Measurements from ENCODE around the gene IRF1.

DNA sequence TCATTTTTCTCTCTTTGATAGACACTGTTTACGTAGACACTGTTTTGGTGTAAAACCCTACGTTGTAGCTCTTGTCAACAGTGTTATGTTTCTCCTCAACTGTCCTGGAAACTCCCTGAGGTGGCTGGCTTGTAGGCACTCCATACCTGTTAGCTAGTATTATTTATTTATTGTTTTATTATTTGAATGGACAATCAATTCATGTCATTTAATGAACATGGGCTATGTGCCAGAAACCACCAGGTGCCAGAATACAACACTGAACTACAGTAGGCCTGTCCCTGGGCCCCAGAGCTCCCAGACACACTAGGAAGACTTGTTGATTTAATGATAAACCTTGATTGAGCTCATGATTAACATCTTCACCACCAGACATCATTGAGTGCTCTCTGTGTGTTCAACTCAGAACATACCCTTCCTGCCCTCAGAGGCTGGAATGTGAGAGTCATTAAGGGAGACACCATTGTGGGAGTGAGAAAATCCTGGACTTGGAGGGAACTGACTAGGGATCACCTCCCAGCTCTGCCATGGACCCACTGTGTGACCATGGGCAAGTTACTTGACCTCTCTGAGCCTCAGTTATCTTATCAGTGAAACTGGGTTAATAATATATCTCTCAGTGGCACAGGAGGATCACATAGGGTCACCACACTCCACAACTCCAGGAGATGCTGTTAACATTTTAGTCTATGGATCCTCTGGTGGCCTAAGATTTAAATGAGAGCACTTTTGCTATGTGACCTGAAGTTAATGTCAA, 19.2 kb downstream of the IRF1 start:
- TF ChIP-seq CTCF (IDR thresholded peaks at IDR 0.05; ENCODE audit: low read depth, low read length, missing input control) (no peak), GABPA (IDR thresholded peaks at IDR 0.05 in 1 of 2, conservative IDR thresholded peaks at IDR 0.05 in 1 of 2) (no peak), REST (IDR thresholded peaks at IDR 0.05) (no peak), RAD21 (IDR thresholded peaks at IDR 0.05) (no peak), MAX (IDR thresholded peaks at IDR 0.05) (no peak), YY1 (IDR thresholded peaks at IDR 0.05) (no peak), NR2F2 (IDR thresholded peaks at IDR 0.05) (no peak), ATF3 (IDR thresholded peaks at IDR 0.05) (no peak), HNF4G (IDR thresholded peaks at IDR 0.05) (no peak)

All from liver (tissue), 3 donors.